Motor neuron (in vitro differentiated cells): Measurements from ENCODE around the gene IMMP2L. TPM values are rescaled to one million over a fixed set of nuclear protein-coding genes. Genes with fewer than 3 reads are reported as not detected.

Source experiments
- ATAC-seq, 8 experiments: fragments of 200-7000 bp; cut with Tn5 transposase; replicated peaks in 6 of 8; 2 replicates each; pipeline ENCODE4 v1.8.0; 2021; ENCODE audit warnings: mild to moderate bottlenecking in 8 of 8, moderate library complexity in 8 of 8
- H3K27ac ChIP-seq, 2 donors: fragments of 250-450 bp; sonication (Bioruptor Pico); 2 replicates each; pipeline ENCODE4 v1.9.0; 2021; ENCODE audit warnings: antibody characterized with exemption in 2 of 2, mild to moderate bottlenecking in 2 of 2, moderate library complexity in 1 of 2
- H3K4me1 ChIP-seq, 2 donors: fragments of 250-450 bp; sonication (Bioruptor Pico); replicated peaks in 1 of 2; 2 replicates each; pipeline ENCODE4 v1.6.1; 2021; ENCODE audit warnings: antibody characterized with exemption in 2 of 2, mild to moderate bottlenecking in 2 of 2, moderate library complexity in 1 of 2
- H3K4me3 ChIP-seq, 5 donors: fragments of 250-450 bp; sonication (Bioruptor Pico); 2 replicates each; pipeline ENCODE4 v1.9.0; 2021; ENCODE audit warnings: antibody characterized with exemption in 5 of 5, mild to moderate bottlenecking in 5 of 5, moderate library complexity in 4 of 5
- WGBS, 10 experiments: fragments of 450-650 bp; shearing (Covaris generic); methylation state at CpG; one replicate each; pipeline ENCODE4 v1.0.0; 2022; 5-methylcytosine and 5-hydroxymethylcytosine counted together
- in situ Hi-C, 9 experiments: fragments of 400-800 bp; cut with MboI; loops; one replicate each; pipeline ENCODE4 v1.15.0; 2021; ENCODE audit warnings: low sequenced_read_pairs in 9 of 9, low pct_unique_long_range_greater_than_20kb in 2 of 9; ENCODE audit not compliant: unreplicated experiment in 9 of 9
- total RNA-seq, 8 experiments: library from RNA; unstranded; fragments of 300-600 nt; gene quantifications; 2 replicates each; pipeline versions ENCODE4 v1.2.3 to v1.2.4, GENCODE V29; 2022

IMMP2L gene
- total RNA-seq, 8 experiments from 2014 or later: 9.9 to 78.5 (median 19.3) TPM

DNA sequence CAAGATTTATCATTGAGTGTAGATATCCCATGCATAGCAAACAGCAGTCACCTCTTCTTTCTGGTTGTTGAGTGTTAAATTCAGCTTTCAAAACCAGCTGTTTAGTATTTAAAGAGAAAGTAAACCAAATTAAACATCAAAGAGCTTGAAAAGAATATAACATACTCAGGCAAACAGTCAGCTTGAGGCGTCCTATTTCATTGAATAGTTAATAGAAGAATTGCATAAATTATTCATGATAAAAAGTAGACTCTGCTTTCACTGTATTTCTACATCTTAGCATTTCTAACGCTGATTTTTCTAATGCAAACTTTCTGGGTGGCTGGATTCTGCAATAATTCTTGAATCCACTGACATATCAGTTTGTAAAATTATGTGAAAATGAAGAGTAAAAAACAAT lies 935.9 kb downstream of the IMMP2L start:
- Histone ChIP-seq H3K4me1 (peaks cover 7 to 14% of the 10 kb centered on the region in 2 donors), H3K4me3 (no peak overlapping the region), H3K27ac (no peak overlapping the region)
- peak in 2 of 8 experiments; percentile 66 to 86 for ATAC-seq
- 0 to 84% (median 53%) methylated on average over 1 to 2 of the region's 2 CpGs; no CpG with 5 or more reads in 1 of the 10 experiments for WGBS, 10 experiments
- in situ Hi-C loops: no loop called here

- Histone ChIP-seq H3K4me1 (peaks cover 7 to 14% of the 10 kb centered on the region in 2 donors), H3K4me3 (no peak overlapping the region), H3K27ac (no peak overlapping the region)
- 0 to 100% (median 42%) methylated on average over 1 to 3 of the region's 3 CpGs; no CpG with 5 or more reads in 2 of the 10 experiments for WGBS, 10 experiments
- in situ Hi-C loops: no loop called here
- ATAC-seq: peak in 3 of 8 experiments; percentile 22 to 54 (median 51)
Observed at GRCh38 chr7:110625294-110625693, 937.0 kb downstream of the IMMP2L start.

- no peak for ATAC-seq
- Histone ChIP-seq H3K4me1 (peaks cover 7 to 14% of the 10 kb centered on the region in 2 donors), H3K4me3 (no peak overlapping the region), H3K27ac (no peak overlapping the region)
- in situ Hi-C loops: no loop called here
- WGBS, 10 experiments: 20 to 100% (median 84%) methylated on average over 1 to 3 of the region's 3 CpGs
Observed at GRCh38 chr7:110623436-110623835, 938.9 kb downstream of the IMMP2L start.

GRCh38 chr7:110621289-110621688 lies 941.0 kb downstream of the IMMP2L start:
- H3K27ac ChIP-seq: no peak overlapping the region
- no peak for ATAC-seq
- H3K4me3 ChIP-seq: no peak overlapping the region
- WGBS, 10 experiments: 0 to 100% (median 88%) methylated on average over 1 to 2 of the region's 2 CpGs
- peaks cover 7 to 14% of the 10 kb centered on the region in 2 donors for H3K4me1 ChIP-seq
- in situ Hi-C loops: no loop called here

DNA sequence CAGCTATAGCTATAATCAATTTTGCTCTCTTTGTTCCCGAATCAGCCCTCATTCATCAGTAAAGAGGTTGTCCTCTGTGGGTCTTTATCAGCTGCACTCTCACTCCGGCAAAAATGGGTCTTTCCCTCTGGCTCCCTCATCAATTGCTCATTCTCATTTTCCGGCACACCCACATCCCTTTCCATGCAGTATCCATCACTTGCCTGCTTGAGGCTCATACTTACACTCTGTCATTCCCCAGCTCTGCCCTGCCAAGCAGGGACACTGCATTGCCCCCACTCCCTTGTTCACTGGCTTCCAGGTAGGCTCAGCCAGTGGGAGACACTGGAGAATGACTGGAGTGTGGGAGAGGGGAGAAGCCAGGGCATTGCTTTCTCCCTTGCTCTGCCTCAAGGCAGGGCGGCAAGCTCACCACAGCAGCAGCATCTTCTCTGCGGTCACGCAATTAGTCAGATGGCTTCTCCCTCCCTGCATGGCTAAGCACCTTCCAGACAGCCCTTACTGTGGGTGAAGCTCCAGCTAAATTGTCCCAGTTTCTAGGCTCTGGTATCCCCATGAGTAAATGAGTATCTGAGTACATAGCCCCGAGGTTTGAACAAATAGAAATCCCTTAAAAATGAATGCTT lies 942.1 kb downstream of the IMMP2L start:
- in situ Hi-C loops: no loop called here
- ATAC-seq: peak in 3 of 8 experiments; percentile 29 to 100 (median 93)
- Histone ChIP-seq H3K4me3 (no peak overlapping the region), H3K4me1 (peaks cover 2 to 8% of the 10 kb centered on the region in 2 donors), H3K27ac (no peak overlapping the region)
- 0 to 100% (median 78%) methylated on average over 1 to 7 of the region's 7 CpGs; no CpG with 5 or more reads in 1 of the 10 experiments for WGBS, 10 experiments
